GM21786 (cell line): ENCODE measurements around the gene LRRC42.
"Not testable (repeated sequence)": the region's sequence is repeated elsewhere in the genome, so short reads cannot be mapped to it uniquely, and the experiment has no call there.

Experiments used
- ATAC-seq: cut with Tn5 transposase; IDR thresholded peaks from one replicate; pipeline ENCODE4 v1.9.1; 2021; ENCODE audit not compliant: unreplicated experiment

Gene LRRC42

DNA sequence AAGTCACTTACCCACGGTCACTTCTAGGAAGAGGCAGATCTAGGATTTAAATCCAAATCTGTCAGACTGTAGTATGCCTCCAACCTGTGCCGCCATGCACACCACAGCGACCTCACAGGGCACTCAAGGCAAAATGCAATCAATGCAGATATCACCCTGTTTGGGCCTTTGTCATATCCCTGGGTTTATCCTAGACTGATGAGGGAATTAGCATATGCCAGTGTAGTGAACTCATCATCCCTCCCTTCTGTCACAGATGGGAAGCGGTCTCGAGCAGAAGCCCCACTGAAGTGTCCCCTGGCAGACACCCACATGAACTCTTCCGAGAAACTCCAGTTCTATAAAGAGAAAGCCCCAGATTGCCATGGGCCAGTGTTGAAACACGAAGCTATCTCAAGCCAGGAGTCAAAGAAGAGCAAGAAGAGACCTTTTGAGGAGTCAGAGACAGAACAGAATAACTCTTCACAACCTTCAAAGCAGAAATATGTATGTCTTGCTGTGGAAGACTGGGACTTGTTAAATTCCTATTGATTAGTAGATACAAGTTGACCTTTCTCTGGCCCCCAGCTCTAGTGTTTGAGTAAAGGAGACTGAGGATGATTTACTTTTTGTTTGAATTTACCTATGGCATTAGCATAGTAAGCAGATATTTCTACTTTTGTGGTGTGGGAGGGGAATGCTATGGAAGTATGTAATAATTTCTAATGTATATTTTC is 21.4 kb downstream of the LRRC42 start:
- ATAC-seq, result no peak

DNA sequence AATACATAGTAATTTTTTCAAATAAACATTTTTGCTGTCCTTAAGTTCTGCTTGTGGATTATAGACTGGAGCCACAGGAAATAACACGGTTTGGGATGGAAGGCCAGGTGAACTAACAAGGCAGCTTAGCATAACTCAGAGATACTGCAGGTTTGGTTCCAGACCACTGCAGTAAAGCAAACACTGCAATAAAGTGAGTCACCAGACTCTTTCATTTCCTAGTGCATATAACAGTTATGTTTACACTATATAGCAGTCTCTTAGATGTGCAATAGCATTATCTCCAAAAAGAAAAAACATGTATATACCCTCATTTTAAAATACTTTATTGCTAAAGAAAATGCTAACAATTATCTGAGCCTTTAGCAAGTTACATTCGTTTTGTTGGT is 22.0 kb downstream of the LRRC42 start:
- no peak for ATAC-seq

DNA sequence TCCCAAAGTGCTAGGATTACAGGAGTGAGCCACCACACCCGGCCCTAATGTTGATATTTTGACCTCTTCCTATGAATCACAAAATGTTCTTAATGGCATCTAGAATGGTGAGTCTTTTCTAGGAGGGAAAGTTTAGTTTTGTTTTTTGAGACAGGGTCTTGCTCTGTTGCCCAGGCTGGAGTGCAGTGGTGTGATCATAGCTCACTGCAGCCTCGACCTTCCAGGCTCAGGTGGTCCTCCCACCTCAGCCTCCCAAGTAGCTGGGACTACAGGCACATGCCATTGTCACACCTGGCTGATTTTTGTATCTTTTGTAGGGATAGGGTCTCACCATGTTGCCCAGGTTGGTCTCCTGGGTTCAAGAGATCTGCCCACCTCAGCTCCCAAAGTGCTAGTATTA is 23.2 kb downstream of the LRRC42 start:
- not testable (repeated sequence) for ATAC-seq

DNA sequence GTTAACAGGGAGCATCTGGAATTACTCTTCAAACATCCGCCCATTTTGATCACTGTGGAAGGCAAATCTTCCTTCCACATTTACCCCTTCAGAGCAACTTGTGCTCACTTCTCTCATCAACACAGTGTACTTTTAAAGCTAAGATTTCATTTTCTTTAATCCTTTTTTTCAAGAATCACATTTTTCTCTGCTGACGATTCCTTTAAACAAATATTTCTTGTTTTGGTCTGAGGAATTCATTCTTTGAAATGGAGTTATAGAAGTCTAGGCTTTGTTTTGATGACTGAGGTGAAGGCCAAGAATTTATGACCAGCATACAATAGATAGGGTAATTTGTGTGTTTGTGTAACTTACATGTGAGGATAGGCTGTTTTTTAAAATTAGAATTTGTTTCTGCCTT is 25.6 kb downstream of the LRRC42 start:
- ATAC-seq, result no peak

DNA sequence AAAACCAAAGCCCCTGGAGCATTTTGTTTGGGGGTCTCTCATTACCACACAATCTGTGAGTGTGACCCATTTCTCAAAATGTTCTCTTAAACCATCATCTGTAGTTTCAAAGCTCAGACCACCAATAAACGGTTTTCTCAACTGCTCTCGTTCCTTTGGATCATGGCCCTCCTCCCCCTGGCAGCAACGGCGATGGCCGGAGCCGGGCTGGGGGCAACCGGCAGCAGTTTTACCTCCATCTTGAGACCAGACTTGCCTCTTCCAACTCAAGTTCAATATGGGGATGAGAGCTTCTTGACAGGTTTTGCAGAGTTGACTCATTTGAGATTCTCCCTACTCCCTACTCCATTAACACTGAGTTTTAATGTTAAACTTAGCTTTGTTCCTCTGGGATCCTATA is 29.7 kb downstream of the LRRC42 start:
- no peak for ATAC-seq

GRCh38 chr1:53979712-53980450 is 33.7 kb downstream of the LRRC42 start:
- ATAC-seq, result no peak

GRCh38 chr1:53981220-53981619 is 35.1 kb downstream of the LRRC42 start:
- ATAC-seq, result no peak

DNA sequence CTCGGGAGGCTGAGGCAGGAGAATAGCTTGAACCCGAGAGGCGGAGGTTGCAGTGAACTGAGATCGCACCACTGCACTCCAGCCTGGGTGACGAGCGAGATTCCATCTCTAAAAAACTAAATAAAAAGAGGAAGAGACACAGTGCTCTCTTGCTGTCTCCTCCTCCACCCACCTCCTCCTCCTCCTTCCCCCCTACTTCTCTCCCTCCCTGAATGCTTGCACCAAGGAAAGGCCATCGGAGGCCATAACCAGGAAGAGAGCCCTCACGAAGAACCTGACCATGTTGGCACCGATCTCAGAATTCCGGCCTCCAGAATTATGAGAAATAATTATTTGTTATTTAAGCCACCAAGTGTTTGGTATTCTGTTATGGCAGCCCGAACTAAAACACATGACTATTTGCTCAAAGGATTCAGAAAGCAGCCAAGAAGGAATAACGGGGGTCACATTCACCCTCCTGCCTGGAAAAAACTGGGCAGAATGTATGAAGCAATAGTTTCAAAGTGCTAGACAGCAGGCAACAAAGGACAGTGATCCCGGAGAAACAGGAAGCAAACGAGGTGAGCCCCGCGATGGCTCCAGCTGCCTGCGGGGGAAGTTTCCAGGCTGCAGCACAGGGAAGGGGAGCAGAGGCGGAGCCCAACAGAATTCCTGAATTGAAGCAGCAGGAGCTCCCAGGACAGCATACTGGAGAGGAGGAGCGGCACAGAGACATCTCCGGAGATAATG is 36.0 kb downstream of the LRRC42 start:
- ATAC-seq, result no peak

DNA sequence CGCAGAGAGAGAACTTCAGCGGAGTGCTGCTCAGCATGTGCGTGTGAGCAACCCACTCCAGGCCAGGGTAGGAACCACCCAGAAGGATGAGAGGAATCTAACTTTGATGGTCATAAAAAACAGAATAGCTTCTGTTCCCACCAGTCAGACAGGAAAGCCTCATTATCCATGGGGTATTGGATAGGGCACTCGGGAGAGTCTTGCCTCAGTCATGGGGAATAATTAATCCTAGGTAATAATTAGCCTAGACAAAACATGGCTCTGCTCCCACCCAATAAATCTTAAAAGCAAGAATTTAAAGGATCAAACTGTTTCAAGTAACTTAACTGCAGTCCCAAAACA is 36.6 kb downstream of the LRRC42 start:
- ATAC-seq, result no peak

DNA sequence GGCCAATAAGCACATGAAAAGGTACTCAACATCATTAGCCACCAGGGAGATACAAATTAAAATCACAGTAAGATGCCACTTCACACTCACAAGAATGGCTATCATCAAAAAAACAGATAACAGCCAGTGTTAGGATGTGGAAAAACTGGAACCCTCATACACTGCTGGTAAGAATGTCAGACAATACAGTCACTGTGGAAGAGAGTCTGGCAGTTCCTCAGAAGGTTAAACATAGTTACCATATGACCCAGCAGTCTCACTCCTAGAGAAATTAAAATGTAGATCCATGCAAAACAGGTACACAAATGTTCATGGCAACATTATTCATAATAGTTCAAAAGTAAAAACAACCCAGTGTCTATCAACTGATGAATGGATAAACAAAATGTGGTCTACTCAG is 38.6 kb downstream of the LRRC42 start:
- ATAC-seq, result no peak

DNA sequence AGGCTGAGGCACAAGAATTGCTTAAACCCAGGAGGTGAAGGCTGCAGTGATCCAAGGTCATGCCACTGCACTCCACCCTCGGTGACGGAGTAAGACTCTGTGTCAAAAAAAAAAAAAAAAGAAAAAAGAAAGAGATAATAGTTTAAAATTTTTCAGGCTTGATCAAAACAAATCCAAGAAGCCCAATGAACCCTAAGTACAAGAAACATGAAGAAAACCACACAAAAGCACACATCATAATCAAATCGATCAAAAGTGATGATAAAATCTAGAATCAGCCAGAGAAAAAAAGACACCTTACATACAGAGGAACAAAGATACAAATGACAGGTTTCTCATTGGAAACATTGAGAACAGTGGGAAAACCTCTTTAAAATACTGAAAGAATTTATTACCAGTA is 40.3 kb downstream of the LRRC42 start:
- ATAC-seq, result no peak

GRCh38 chr1:53987880-53988279 is 41.7 kb downstream of the LRRC42 start:
- ATAC-seq, result no peak

DNA sequence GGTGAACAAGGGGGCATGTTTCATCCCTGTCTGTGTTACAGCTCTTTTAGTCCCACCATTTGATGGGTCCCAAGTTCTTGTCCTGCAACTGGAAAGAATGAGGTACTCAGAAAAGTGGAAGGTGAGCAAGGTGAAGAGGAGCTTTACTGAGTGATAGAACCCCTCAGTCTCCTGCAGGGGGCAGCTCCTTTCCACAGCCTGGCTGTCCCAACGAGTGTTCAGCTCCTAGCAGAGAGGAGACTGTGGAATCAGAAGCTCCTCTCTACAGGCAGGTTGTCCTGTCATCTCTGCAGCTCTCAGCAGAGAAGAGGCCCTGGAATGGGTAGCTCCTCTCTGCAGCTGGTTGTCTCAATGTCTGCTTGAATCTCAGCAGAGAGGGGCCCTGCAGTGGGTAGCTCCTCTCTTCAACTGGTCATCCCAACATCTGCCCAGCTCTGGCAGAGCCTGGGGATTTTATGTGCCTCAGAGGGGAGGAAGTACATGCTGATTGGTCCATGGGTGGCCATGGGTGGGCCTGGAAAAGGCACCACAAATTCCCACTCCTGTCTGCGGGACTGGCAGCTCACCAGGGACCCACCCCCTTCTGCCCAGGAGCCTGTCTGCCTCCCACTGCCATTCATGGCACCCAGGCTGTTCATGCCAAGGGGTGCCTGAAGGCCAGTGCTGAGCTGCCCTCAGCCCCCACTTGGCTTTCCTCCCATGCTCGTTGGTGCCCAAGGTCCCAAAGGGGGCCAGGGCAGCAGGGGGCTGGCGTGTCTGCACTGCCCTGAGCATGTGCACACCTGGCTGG is 46.1 kb downstream of the LRRC42 start:
- ATAC-seq, result no peak

DNA sequence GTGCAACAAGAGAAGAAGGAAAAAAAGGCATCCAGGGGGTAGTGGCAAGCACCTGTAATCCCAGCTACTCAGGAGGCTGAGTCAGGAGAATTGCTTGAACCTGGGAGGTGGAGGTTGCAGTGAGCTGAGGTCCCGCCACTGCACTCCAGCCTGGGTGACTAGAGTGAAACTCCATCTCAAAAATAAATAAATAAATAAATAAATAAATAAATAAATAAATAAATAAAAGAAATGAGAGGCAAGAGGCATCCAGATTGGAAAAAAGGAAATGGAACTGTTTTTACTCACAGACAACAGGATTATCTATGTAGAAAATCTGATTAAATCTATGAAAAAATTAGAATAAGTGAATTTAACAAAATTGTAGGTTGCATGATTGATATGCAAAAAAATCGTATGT is 48.4 kb downstream of the LRRC42 start:
- not testable (repeated sequence) for ATAC-seq

GRCh38 chr1:53995683-53996082 is 49.5 kb downstream of the LRRC42 start:
- ATAC-seq, result no peak

GRCh38 chr1:53998223-53998622 is 52.1 kb downstream of the LRRC42 start:
- no peak for ATAC-seq

GRCh38 chr1:53999920-54000319 is 53.8 kb downstream of the LRRC42 start:
- no peak for ATAC-seq

DNA sequence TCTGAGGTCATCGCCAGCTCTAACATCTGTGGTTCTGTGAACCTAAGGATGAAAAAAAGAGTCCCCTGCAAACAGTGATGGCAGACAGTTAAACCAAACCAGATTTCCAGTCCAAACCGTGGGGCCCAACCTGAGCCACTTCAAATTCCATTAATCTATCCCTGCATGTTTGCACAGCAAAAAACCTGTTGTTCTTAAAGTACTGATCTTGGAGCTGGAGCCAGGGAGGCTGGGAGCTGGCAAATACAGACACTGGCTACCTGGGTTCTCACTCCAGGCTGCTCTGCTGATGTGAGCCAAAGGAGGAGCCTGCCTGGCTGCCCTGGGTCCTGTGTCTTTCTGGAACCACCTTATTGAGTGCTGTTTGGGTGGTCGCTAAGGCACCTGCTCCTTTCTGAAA is 55.4 kb downstream of the LRRC42 start:
- ATAC-seq, result no peak

DNA sequence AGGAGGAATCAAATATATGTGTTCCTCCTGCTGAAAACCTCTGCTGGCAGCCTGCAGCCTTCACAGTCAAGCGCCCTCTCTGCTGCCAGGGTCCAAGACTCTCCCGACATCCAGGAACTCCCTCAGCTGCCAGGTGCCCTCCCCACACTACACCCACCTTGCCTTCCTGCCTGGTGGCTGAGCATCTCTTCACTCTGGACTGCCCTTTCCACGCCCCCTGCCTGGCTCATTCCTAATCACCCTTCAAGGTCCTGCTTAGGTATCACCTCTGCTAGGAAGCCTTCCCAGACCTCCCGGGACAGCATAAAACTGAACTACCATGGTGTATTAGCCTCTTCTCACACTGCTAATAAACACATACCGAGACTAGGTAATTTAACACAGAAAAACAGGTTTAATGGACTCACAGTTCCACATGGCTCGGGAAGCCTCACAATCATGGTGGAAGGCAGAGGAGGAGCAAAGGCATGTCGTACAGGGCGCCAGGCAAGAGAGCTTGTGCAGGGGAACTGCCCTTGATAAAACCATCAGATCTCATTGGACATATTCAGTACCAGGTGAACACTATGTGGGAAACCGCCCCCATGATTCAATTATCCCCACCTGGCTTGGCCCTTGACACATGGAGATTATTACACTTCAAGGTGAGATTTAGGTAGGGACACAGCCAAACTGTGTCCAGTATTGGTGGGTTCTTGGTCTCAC is 56.5 kb downstream of the LRRC42 start:
- no peak for ATAC-seq

DNA sequence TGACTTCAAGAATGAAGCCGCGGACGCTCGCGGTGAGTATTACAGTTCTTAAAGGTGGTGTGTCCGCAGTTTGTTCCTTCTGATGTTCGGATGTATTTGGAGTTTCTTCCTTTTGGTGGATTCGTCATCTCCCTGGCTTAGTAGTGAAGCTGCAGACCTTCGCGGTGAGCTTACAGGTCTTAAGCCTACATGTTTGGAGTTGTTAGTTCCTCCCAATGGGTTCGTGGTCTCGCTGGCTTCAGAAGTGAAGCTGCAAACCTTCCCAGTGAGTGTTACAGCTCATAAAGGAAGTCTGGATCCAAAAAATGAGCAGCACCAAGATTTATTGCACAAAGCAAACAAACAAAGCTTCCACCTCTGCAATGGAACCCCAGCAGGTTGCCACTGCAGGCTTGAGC is 57.1 kb downstream of the LRRC42 start:
- ATAC-seq, result no peak
